OCI-M2 (cell line): Measurements from ENCODE around the gene MPZL3.
"Not testable (repeated sequence)": the region's sequence is repeated elsewhere in the genome, so short reads cannot be mapped to it uniquely, and the experiment has no call there.

ENCODE experiments used
- DNase-seq: peaks from one replicate; lab custom pipeline; 2025; ENCODE audit not compliant: unreplicated experiment; lab: John Stamatoyannopoulos, UW

Gene MPZL3

GRCh38 chr11:118186346-118187107 lies 65.6 kb downstream of the MPZL3 start:
- DNase-seq: no peak

GRCh38 chr11:118184784-118185579 lies 67.2 kb downstream of the MPZL3 start:
- DNase-seq: no peak

- not testable (repeated sequence) for DNase-seq
Measured at GRCh38 chr11:118183691-118184090, 68.5 kb downstream of the MPZL3 start.

GRCh38 chr11:118180300-118180703 lies 71.9 kb downstream of the MPZL3 start:
- no peak for DNase-seq

- DNase-seq: no peak
Measured at GRCh38 chr11:118176778-118177134, 75.4 kb downstream of the MPZL3 start.
